Activated B cell treated with CpG ODN at 0.5 μM for 24 hours (primary cell): ENCODE data around the gene SNRPA. TPM values are rescaled to one million over a fixed set of nuclear protein-coding genes. Genes with fewer than 3 reads are reported as not detected.

Experiments used
- ATAC-seq: fragments of 200-7000 bp; cut with Tn5 transposase; one replicate; pipeline ENCODE4 v1.10.0; 2021; ENCODE audit warnings: low read depth, mild to moderate bottlenecking, moderate library complexity
- CTCF ChIA-PET: fragments of 350-600 bp; sonication (Branson Sonifier 250); formaldehyde crosslinking; loops from one replicate; lab custom pipeline; 2021; ENCODE audit warnings: antibody characterized with exemption; lab: Charles Lee
- POLR2A ChIA-PET: fragments of 350-600 bp; sonication (Branson Sonifier 250); formaldehyde crosslinking; loops from one replicate; lab custom pipeline; 2021; ENCODE audit warnings: antibody characterized with exemption; lab: Charles Lee
- DNase-seq: peaks from one replicate; pipeline ENCODE4 v3.0.0; 2022
- H3K27ac Mint-ChIP-seq: one replicate; pipeline ENCODE4 v1.8.0; 2020; ENCODE audit warnings: mixed read lengths
- H3K27me3 Mint-ChIP-seq: one replicate; pipeline ENCODE4 v1.8.0; 2021; ENCODE audit warnings: mixed read lengths
- H3K36me3 Mint-ChIP-seq: one replicate; pipeline ENCODE4 v1.8.0; 2021; ENCODE audit warnings: low read depth, mixed read lengths
- H3K4me1 Mint-ChIP-seq: one replicate; pipeline ENCODE4 v1.8.0; 2021; ENCODE audit warnings: mixed read lengths
- H3K4me3 Mint-ChIP-seq: one replicate; pipeline ENCODE4 v1.8.0; 2020; ENCODE audit warnings: mild to moderate bottlenecking, mixed read lengths
- H3K9me3 Mint-ChIP-seq: one replicate; pipeline ENCODE4 v1.8.0; 2020; ENCODE audit warnings: mixed read lengths
- CTCF ChIP-seq: fragments of 200-600 bp; IDR thresholded peaks from one replicate; pipeline ENCODE4 v1.8.0; 2022; ENCODE audit warnings: antibody characterized with exemption, mild to moderate bottlenecking
- intact Hi-C: fragments of 100-400 bp; cut with micrococcal nuclease; formaldehyde crosslinking; loops from one replicate; pipeline ENCODE4 v1.15.1; 2024
- total RNA-seq: library from RNA; stranded (reverse); gene quantifications from 2 replicates; pipeline ENCODE4 v1.2.3, GENCODE V29; 2022

SNRPA gene
- total RNA-seq, 1 donor from 2014 or later = 138 TPM

DNA sequence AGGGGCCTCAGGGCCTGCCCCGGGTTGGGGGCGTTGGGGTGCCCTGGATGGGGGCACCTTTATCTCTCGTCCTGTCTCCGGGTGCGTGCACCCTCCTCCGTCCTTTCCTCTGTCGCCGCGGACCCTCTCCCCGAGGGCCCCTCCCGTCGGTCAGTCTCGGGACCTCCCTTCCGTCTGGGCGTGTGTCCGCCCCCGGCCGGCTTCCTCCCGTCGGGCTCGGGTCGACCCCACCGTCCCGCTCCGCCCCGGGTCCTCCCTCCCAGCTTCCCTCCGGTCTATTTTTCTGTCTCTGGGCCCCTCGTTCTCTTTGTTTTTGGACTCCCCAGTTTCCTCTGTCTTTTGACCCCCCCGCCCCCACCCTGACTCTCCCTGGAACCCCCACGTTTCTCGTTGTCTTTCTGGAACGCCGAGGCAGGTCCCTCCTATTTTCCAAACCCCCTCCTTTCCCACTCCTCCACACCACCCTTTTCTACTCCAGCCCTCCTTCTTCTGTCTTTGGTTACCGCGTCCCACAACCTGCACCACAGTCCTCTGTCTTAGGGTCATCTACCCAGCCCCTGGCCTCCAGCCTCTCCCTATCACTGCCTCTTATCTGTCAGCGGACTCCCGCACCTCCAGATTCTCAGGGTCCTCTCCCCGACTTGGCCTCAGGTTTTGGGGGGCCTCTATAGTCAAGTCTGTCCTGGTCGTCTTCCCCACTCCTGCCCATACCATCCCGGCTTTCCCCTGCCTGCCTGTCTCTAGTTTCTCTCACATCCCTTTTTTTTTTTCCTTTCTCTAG is 48.7 kb downstream of the SNRPA start:
- TF ChIP-seq CTCF = no peak
- CTCF ChIA-PET = interaction anchor here (1.4 kb wide), 1 partner anchor 49 kb away, joined by 4 read pairs; the partner anchor contains the start of gene ACTMAP
- Mint-ChIP-seq H3K4me3 (peak overlapping the region; percentile 93), H3K27ac (peak overlapping the region; percentile 90), H3K4me1 (peaks cover 75% of the 10 kb centered on the region), H3K36me3 (peaks cover 67% of the 10 kb centered on the region), H3K27me3 (no peaks in the 10 kb centered on the region), H3K9me3 (no peaks in the 10 kb centered on the region)
- intact Hi-C loops = loop anchor here (2.0 to 5.0 kb wide), 3 partner anchors 192 to 463 kb away; partner anchors contain the start of gene SERTAD3
- no peak for ATAC-seq
- POLR2A ChIA-PET = interaction anchor here (0.7 to 9.6 kb wide), 11 partner anchors 12 to 463 kb away, joined by 4 to 287 read pairs (median 9); partner anchors contain the start of genes ACTMAP, COQ8B, ITPKC and MIA
- no peak for DNase-seq

DNA sequence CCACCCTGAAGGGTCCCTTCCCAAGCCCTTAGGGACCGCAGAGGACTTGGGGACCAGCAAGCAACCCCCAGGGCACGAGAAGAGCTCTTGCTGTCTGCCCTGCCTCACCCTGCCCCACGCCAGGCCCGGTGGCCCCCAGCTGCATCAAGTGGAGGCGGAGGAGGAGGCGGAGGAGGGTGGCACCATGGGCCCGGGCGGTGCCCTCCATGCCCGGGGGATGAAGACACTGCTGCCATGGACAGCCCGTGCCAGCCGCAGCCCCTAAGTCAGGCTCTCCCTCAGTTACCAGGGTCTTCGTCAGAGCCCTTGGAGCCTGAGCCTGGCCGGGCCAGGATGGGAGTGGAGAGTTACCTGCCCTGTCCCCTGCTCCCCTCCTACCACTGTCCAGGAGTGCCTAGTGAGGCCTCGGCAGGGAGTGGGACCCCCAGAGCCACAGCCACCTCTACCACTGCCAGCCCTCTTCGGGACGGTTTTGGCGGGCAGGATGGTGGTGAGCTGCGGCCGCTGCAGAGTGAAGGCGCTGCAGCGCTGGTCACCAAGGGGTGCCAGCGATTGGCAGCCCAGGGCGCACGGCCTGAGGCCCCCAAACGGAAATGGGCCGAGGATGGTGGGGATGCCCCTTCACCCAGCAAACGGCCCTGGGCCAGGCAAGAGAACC is 49.5 kb downstream of the SNRPA start:
- peak overlapping the region; percentile 90 for H3K27ac Mint-ChIP-seq
- ChIA-PET CTCF (no interaction called here), POLR2A (interaction anchor here (0.7 to 9.6 kb wide), 4 partner anchors 12 to 110 kb away, joined by 4 to 287 read pairs (median 45); partner anchors contain the start of genes ACTMAP, MIA, NUMBL and RAB4B)
- H3K4me3 Mint-ChIP-seq = peak overlapping the region; percentile 93
- H3K27me3 Mint-ChIP-seq = no peaks in the 10 kb centered on the region
- ATAC-seq (no peak), DNase-seq (no peak)
- intact Hi-C loops = no loop called here
- no peaks in the 10 kb centered on the region for H3K9me3 Mint-ChIP-seq
- TF ChIP-seq CTCF = no peak
- peaks cover 83% of the 10 kb centered on the region for H3K4me1 Mint-ChIP-seq
- peaks cover 73% of the 10 kb centered on the region for H3K36me3 Mint-ChIP-seq

DNA sequence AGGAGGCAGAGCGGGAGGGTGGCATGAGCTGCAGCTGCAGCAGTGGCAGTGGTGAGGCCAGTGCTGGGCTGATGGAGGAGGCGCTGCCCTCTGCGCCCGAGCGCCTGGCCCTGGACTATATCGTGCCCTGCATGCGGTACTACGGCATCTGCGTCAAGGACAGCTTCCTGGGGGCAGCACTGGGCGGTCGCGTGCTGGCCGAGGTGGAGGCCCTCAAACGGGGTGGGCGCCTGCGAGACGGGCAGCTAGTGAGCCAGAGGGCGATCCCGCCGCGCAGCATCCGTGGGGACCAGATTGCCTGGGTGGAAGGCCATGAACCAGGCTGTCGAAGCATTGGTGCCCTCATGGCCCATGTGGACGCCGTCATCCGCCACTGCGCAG is 50.0 kb downstream of the SNRPA start:
- peak overlapping the region; percentile 93 for H3K4me3 Mint-ChIP-seq
- H3K27ac Mint-ChIP-seq = no peak overlapping the region
- intact Hi-C loops = no loop called here
- peaks cover 73% of the 10 kb centered on the region for H3K36me3 Mint-ChIP-seq
- no peak for TF ChIP-seq CTCF
- peaks cover 88% of the 10 kb centered on the region for H3K4me1 Mint-ChIP-seq
- no peaks in the 10 kb centered on the region for H3K27me3 Mint-ChIP-seq
- ChIA-PET CTCF (no interaction called here), POLR2A (interaction anchor here (0.6 to 9.6 kb wide), 4 partner anchors 24 to 110 kb away, joined by 5 to 287 read pairs (median 45); partner anchors contain the start of genes ACTMAP, MIA, NUMBL and RAB4B)
- no peak for ATAC-seq
- no peaks in the 10 kb centered on the region for H3K9me3 Mint-ChIP-seq
- DNase-seq = no peak

- no peak for DNase-seq
- Mint-ChIP-seq H3K4me3 (peak overlapping the region; percentile 72), H3K4me1 (peaks cover 89% of the 10 kb centered on the region), H3K27ac (peak overlapping the region; percentile 92), H3K9me3 (no peaks in the 10 kb centered on the region), H3K27me3 (no peaks in the 10 kb centered on the region), H3K36me3 (peaks cover 72% of the 10 kb centered on the region)
- ChIA-PET CTCF (no interaction called here), POLR2A (interaction anchor here (0.6 to 9.6 kb wide), 6 partner anchors 9 to 111 kb away, joined by 3 to 287 read pairs (median 6); partner anchors contain the start of genes ACTMAP, MIA, NUMBL and RAB4B)
- ATAC-seq = no peak
- no peak for TF ChIP-seq CTCF
- intact Hi-C loops = no loop called here
These were observed 50.7 kb downstream of the SNRPA start for GRCh38 chr19:40801426-40802299.
